Measurements from ENCODE around the gene GPAT2.
A peak's percentile ranks its signal among the peaks of the same experiment; 100 is the strongest.
"Not testable (repeated sequence)": the region's sequence is repeated elsewhere in the genome, so short reads cannot be mapped to it uniquely, and the experiment has no call there.

GPAT2 gene

GRCh38 chr2:96008051-96008450 lies 26.7 kb downstream of the GPAT2 start:
- DNase-seq (ENCODE audit: low spot score); H3K4me3 ChIP-seq; H3K27ac ChIP-seq: not testable (repeated sequence)

GRCh38 chr2:96006248-96006647 lies 28.5 kb downstream of the GPAT2 start:
- not testable (repeated sequence) for H3K4me3 ChIP-seq; DNase-seq (ENCODE audit: low spot score); H3K27ac ChIP-seq

- not testable (repeated sequence) for DNase-seq (ENCODE audit: low spot score)
- TF ChIP-seq CTCF (IDR thresholded peaks at IDR 0.05) = peak; percentile 75
- Histone ChIP-seq H3K4me3 (peak overlapping the region; percentile 90), H3K27ac (peak overlapping the region; percentile 78 to 95)
Measured at GRCh38 chr2:95992520-95993272, 42.0 kb downstream of the GPAT2 start.

GRCh38 chr2:95992102-95992501 lies 42.6 kb downstream of the GPAT2 start:
- H3K4me3 ChIP-seq = peak overlapping the region; percentile 90
- DNase-seq (ENCODE audit: low spot score) = not testable (repeated sequence)

DNA sequence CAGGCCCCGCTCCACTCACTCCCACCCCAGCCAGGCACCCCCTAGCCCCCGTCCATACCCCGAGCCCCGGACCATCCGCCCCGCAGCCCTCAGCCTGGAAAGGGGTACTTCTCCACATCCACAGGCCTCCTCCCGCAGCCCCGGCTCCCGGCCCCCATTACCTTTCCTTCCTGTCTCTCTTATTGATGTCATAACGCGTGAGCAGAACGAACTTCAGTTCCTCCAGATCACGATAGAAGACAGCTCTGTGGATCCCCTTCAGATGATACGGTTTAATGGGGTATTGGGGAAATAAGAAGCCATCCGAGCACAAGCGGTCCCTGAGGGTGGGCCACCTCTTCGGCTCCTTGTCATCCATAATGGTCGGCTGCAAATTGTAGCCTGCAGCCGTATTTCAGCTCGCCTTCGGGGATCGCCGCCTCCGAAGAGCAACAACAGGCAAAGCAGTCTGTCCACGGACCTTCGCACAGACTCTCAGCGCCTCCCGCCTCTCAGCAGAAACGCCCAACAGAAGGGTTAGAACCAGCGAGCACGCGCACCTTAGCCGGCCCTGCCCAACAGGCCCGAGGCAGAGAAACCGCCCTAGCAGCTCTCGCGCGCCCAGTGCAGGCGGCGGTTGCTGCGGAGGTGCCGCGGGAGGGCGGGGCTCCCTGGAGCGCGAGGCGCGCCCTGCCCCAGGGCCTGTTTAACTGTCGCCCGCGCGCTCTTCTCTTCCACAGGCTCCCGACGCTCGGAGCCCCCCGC lies 43.2 kb downstream of the GPAT2 start, which contains the start of gene ANKRD36C:
Gene ANKRD36C, minus strand, starts transcription at position 474 of the 744 bp plus-strand sequence. Its CDS starts 116 bp downstream, at position 358.
- not testable (repeated sequence) for DNase-seq (ENCODE audit: low spot score)
- H3K4me3 ChIP-seq = peak within 1 kb of the TSS; percentile 90
- H3K27ac ChIP-seq = peak within 1 kb of the TSS; percentile 82 to 97

More at GRCh38 chr2:95992102-95992501, 42.6 kb downstream of the GPAT2 start:
- peak overlapping the region; percentile 78 to 95 for H3K27ac ChIP-seq

DNA sequence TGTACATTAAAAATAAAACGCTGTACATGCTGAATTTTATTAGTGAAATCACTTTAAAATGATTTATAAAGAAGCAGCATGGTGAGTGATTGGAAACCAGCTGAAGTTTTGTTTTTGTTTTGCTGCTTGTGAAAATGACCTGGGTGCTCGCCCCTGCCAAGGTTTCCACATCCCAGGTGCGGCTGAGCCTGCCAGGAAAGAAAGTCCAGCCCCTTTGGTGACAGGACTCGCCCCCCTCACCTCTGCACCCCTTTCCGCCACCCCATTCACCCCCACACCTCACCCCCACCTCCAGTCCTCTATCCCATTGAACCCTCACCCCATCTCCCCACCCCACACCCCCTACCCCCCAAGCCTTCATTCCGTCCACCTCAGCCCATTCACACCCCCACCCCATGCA lies 43.8 kb downstream of the GPAT2 start:
- peak overlapping the region; percentile 90 for H3K4me3 ChIP-seq
- DNase-seq (ENCODE audit: low spot score) = not testable (repeated sequence)
- H3K27ac ChIP-seq = peak overlapping the region in 1 of 2 donors; percentile 97

All from coronary artery (tissue), 2 donors.